WI38 (cell line): ENCODE results near the gene CASKIN1.

Source experiments
- H3K4me3 ChIP-seq: 2 replicates; pipeline ENCODE4 v1.5.1; 2011; ENCODE audit warnings: low read depth, mild to moderate bottlenecking, control low read depth, low read length
- TF ChIP-seq, protein P1 (sequence below): IDR thresholded peaks from 2 replicates; pipeline ENCODE4 v1.5.1; 2012; ENCODE audit warnings: low read depth, mild to moderate bottlenecking, control low read depth, low read length

The CASKIN1 gene

DNA sequence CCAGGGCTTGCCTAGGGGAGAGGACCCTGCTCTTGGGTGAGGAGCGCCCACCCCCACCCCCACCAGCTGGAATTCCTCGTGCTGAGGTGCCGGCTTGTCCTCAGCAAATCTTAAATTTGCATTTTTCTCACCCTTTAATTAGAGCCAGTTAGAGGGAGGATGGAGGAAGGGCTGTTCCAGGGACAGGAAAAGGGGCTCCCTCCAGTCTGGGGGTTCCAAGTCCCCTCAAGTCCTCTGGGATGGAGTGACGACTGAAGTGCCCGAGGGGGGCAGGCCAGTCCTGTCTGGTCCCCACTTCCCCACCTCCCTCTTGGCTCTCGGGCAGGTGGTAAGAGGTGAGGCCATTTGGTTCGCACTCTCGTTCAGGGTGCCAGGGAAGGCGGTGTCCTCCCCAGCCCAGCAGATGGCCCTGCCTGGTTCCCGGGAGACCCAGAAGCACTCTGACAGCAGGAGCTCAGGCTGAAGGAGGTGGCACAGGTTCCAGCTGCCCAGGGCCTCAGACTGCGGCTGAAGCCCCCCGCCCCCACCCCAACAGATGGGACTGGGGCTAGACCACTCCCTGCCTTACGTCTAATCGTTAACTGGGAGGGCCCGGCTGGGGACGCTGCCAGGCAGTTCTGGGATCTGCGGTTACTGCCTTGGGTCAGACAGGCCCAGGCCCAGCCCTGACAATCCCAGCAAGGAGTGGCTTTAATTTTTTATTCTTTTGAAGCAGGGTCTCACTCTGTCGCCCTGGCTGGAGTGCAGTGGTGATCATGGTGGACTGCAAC is 45.8 kb downstream of the CASKIN1 start:
- TF ChIP-seq, protein P1, sequence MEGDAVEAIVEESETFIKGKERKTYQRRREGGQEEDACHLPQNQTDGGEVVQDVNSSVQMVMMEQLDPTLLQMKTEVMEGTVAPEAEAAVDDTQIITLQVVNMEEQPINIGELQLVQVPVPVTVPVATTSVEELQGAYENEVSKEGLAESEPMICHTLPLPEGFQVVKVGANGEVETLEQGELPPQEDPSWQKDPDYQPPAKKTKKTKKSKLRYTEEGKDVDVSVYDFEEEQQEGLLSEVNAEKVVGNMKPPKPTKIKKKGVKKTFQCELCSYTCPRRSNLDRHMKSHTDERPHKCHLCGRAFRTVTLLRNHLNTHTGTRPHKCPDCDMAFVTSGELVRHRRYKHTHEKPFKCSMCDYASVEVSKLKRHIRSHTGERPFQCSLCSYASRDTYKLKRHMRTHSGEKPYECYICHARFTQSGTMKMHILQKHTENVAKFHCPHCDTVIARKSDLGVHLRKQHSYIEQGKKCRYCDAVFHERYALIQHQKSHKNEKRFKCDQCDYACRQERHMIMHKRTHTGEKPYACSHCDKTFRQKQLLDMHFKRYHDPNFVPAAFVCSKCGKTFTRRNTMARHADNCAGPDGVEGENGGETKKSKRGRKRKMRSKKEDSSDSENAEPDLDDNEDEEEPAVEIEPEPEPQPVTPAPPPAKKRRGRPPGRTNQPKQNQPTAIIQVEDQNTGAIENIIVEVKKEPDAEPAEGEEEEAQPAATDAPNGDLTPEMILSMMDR = no peak
- no peak overlapping the region for H3K4me3 ChIP-seq

DNA sequence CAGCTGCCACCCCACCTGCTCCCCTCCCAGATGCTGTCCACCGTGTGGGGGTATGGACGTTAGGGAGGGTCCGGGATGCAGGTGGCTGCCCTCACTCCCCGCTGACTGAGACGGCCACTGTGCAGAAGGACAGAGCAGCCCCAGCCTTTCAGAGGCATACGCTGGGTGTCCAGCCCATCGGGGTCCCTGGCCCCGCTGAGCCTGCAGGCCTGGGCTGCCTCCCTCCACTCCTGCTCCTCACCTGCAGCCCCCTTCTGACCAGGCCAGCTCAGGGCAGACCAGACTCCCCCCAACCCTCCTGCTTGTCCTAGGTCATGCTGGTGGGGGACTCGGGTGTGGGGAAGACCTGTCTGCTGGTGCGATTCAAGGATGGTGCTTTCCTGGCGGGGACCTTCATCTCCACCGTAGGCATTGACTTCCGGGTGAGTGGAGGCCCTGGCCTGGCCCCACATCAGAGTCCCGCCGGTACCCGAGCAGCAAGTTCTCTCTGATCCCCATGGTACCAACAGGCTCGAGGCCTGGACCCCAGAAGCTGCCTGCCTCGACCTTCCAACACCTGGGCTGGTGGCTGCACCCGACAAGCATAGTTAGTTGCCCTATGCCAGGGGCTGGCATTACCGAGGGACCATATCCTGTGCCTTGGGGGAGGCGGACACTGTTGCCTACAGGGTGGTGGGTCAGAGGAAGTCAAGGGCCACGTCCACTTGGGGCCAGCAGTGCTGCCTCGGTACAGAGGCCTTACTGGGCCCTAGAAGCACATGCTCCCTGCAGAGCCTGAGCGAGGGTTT is 46.6 kb downstream of the CASKIN1 start:
- H3K4me3 ChIP-seq = 0 out of 2 replicates have a peak overlapping the region, but pooled peaks have one; percentile 14
- TF ChIP-seq, protein P1 = no peak

DNA sequence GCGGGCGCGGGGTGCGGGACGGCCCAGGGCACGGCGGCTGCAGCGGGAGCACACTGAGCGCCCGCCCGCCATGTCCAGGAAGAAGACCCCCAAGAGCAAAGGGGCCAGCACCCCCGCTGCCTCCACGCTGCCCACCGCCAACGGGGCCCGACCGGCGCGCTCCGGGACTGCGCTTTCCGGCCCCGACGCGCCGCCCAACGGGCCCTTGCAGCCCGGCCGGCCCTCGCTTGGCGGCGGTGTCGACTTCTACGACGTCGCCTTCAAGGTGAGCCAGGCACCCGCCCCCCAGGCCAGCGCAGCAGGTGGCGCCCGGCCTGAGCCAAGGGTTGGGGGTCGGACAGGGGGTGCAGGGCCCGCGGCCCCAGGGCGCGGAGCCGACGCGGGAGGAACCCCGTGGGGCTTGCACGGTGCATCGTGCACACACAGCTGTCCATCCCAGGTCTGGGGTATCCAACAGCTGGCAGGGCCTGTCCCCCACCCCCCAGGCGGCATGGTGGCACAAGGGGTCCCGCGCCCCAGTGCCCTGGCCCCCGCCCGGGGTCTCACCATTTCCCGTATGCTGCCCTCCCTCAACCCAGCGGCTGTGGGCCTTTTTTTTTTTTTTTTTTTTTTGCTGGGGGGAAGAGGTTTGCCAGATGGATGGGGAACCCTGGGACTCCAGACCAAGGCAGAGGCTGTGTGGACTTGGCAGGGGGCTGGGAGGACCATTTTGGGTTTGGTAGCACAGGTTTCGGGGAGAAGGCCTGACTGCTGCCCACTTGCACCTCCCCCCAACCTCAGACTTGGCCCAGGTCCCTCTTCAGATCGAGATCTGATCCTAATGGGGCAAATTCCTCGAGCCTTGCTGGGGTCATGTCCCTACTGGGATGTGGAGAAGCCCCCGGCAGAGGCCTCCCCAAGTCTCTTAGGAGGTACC is 47.4 kb downstream of the CASKIN1 start:
- TF ChIP-seq, protein P1 = no peak
- H3K4me3 ChIP-seq = peak overlapping the region; percentile 49

DNA sequence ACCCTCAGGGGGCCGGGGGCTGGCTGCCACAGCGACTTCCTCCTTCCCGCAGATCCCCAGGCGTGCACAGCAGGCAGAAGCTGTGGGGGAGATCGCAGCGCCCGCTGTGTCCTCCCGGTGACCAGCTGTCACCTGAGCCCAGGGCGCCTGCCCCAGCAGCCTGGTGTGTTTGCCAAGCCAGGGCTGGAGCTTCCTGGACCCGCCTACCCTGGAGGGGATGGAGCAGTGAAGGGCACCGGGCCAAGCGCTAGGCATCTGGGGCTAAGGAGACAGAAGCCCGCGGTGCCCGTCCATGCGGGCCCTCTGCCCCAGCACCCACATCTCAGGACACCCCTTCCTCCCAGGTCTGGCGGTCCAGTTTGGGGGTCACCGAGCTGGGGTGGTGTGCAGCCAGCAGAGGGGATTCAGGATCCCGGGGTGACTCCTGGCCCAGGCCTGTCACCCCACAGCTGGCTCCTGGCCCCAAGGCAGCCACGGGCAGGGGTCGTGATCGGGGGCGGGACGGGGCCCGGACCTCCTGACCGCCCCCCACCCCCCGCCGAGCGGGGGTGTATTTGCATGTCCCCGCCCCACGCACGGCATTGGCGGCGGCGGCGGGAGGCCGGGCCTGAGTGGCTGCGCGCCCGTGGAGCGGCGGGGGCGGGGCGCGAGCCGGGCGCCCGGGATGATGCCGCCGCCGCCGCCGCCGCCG is 48.3 kb downstream of the CASKIN1 start, which contains the start of gene RAB26:
RAB26 (plus strand) TSS at position 645 of the 691 bp plus-strand sequence. CDS start 159 bp downstream, outside the sequence.
- TF ChIP-seq, protein P1 = no peak
- H3K4me3 ChIP-seq = peak within 1 kb of the TSS; percentile 49

DNA sequence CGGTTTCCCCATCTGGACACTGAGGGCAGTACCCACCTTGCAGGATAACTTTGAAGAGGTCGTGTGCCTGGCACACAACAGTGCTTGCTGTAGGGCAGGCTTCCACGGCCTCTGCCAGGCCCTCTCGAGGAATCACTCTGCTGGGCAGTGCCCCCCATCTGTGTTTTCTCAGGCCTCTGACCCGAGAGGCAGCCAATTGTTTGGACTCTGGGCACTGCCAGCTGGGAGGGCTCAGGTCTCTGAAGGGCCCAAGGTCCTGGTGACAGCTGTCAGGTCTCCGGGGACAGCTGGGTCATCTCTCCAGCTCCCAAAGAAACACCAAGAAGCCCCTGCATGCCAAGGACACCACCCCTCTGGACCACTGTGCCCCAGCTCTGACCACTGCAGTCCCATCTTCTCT is 49.0 kb downstream of the CASKIN1 start:
- TF ChIP-seq, protein P1 = no peak
- H3K4me3 ChIP-seq = no peak overlapping the region

GRCh38 chr16:2145843-2146242 is 50.6 kb downstream of the CASKIN1 start:
- H3K4me3 ChIP-seq = no peak overlapping the region
- TF ChIP-seq, protein P1 = no peak
